ENCODE results near the gene EWSR1.
"Not testable (repeated sequence)": the region's sequence is repeated elsewhere in the genome, so short reads cannot be mapped to it uniquely, and the experiment has no call there.

EWSR1 gene, protein sequence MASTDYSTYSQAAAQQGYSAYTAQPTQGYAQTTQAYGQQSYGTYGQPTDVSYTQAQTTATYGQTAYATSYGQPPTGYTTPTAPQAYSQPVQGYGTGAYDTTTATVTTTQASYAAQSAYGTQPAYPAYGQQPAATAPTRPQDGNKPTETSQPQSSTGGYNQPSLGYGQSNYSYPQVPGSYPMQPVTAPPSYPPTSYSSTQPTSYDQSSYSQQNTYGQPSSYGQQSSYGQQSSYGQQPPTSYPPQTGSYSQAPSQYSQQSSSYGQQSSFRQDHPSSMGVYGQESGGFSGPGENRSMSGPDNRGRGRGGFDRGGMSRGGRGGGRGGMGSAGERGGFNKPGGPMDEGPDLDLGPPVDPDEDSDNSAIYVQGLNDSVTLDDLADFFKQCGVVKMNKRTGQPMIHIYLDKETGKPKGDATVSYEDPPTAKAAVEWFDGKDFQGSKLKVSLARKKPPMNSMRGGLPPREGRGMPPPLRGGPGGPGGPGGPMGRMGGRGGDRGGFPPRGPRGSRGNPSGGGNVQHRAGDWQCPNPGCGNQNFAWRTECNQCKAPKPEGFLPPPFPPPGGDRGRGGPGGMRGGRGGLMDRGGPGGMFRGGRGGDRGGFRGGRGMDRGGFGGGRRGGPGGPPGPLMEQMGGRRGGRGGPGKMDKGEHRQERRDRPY

DNA sequence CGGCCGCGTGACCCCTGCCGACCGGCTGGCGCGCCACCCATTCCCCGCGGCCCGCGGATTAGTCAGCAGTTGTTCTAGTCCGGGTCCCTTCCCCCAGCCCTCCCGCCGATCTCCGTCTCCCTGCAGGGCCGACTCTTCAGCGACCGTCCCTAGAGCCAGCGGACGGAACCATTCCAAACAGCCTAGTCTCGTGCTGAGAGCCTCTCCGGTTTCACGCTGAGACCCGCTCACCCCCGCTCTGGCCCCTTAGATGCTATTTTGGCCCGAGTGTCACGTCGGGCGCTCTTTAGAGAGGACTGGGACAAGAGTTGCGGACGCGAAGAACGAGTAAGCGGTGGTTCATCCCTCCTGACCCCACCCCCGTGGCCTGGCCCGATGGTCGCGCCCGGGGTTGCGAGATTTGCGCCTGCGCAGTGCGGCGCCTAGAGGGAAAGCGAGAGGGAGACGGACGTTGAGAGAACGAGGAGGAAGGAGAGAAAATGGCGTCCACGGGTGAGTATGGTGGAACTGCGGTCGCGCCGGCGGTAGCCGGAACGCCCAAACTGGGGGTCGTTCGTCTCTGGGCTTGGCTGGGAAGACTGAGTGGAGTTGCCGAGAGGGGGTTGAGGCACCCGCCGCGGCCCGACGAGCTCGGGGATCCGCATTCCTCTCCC is at the start of gene EWSR1, which contains the start of gene RHBDD3:
Gene EWSR1 (plus strand): TSS at position 411 of the 653 bp plus-strand sequence. CDS start 69 bp downstream, at position 480.
Gene RHBDD3 (minus strand): TSS at position 124 of the 653 bp plus-strand sequence. CDS start 2,355 bp downstream, outside the sequence.
- DNase-seq (ENCODE audit: low spot score): peak; percentile 96

DNA sequence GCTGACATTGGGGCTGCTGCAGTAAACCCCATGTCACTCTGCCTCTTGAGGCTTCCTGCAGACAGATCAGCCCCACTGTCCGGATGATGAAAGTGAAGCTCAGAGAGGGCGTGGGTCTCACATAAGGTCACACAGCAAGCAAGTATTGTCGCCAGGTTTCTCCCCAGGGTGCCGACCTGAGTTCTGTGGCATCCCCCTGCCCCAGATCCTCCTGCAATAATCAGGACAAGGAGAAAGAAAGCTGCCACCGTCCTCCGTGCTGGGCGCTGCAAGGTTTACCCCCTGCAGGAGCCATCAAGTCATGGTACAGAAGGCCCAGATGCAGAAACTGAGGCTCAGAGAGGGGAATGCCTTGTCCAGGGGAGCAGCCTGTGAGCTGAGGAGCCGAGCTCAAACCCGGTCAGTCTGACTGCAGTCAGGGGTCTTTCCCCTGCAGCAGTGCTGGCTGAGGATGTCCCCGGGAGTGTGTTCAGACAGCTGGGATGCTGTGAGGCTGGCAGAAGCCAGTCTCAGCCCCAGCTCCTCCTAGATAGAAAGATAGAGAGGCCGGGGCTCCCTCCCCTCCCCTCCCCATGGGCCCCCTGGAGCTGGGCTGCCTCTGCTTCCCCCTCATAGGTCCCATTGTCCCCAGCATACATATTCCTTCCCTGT is 49.2 kb upstream of the EWSR1 start:
- DNase-seq (ENCODE audit: low spot score): peak; percentile 22

DNA sequence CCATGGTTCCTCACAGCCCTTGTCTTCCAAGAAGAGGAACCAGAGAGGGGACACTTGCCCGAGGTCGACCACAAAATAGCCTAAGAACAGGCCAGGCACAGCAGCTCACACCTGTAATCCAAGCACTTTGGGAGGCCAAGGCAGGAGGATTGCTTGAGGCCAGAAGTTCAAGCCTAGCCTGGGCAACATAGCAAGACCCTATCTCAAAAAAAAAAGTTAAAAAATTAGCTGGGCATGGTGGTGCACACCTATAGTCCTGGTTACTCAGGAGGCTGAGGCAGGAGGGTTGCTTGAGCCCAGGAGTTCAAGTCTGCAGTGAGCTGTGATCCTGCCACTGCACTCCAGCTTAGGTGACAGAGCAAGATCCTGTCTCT is 48.7 kb upstream of the EWSR1 start:
- DNase-seq (ENCODE audit: low spot score): not testable (repeated sequence)

DNA sequence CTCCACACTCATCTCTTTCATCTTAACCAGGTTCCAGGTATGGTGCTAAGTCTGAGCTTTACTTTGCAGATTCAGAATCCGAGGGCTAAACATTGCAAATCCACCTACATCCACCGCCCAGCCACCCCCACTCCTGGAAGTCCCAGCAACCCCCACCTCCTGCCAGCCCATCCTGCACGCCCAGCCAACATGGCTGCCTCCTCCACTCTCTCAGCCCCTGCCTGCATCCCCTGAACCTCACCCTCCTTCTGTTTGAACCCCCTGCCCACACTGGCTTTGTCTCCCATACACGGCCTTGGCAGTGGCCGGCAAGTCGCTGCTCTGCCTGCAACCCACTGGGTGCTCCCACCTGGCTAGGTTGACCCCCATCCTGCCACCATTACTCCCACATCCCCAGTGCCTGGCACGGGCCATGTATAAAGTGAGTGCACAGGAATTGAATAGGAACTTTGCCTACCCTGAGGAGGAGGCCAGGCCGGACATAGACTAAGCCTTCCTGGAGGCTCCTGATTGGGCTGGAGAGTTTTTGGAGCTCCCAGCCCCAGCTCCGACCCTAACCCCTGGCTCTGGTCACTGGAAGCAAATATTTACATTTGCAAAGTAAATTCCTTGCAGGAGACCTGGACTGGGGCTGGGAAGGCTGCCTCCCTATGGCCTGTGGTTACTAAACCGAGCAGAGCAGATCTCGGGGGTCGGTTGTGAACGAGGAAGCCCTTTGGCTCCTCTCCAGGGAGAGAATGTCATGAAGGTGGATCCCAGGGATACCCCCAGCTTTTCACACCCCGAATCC is 48.0 kb upstream of the EWSR1 start:
- DNase-seq (ENCODE audit: low spot score): peak; percentile 22

DNA sequence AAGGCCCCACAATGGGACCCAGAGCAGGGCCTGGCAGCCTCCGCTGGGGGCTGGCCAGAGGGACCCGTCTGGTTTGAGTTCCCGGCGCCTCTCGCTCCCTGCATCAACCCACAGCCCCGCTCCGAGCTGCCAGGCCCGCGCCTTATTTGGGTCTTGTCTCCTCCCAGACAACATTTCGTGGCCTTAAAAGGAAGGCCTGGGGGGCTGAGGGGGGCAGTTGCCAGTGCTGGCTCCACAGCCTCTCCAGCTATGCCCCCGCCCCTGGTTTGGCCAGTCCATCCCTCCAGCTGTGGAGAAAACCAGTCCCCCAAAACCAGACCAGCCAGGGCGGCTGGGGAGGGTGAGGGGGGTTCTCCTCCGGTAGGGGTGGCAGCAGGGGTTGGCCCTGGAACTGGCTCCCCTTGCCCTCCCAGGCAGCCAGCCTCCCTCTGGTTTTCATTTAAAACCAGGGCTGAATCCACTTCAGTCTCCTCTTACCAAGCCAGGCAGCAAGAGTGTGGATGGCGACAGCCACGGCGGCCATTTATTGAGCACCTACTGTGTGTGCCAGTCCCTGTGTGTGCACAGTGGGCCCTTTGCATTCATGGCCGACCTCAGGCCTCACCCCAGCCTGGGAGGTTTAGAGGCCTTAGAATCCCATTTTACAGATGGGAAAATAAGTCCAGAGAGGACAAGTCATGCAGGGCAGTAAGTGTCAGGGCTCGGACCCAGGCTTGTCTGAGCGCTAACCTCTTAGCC is 43.8 kb upstream of the EWSR1 start:
- peak; percentile 29 for DNase-seq (ENCODE audit: low spot score)

DNA sequence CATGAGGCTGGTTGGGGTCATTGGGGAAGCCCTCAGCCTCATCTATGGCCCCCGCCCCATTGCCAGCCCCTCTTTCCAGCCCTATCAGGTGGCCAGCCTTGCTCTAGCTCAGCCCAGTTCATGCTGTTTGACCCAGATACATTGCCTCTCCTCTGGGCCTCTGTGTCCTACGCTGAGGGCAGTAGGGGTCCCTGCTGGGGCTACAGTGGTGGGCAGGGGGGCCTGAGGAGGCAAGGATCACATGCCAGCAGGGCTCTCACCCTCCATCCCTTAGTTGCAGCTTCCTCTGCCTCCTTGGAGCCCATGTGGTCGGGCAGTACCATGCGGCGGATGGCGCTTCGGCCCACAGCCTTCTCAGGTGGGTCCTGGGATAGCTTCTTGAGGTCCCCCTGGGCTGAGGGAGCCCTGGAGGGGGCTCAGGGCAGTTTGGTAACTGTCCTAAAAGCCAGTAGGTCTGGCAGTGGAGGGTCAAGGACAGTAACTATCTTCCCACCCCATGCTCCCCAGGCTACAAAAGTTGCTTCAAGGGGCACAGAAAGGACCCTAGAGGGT is 43.1 kb upstream of the EWSR1 start:
- peak; percentile 20 for DNase-seq (ENCODE audit: low spot score)

DNA sequence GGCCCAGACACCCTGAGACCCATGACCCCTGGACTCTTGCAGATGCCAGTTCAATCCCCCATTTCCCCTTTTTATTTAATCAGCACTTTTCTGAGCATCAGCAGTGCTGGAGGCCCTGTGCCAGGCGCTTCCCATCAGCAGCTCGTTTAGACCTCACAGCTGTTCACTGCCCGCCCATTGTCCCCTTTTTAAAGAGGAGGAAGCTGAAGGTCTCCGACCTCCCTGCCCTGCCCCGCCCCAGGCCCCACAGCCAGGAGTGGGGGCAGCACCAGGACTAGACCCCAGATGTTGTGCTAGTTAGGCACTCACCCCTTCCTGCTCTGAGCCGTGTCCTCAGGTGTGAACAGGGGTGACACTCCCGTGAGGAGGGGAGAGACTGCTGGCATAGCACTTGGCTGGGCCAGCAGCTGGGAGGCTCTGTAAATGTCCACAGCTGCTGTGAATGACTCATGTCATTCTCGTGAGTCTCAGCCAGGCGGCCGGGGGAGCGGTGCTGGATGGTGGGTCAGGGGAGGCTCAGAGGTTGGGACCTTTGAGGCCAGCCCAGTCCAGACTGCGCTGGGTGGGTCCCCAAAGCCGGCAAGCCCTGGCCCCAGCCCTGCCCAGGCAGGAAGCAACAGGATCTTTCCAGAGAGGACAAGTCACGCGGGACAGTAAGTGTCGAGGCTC is 42.5 kb upstream of the EWSR1 start:
- DNase-seq (ENCODE audit: low spot score): peak; percentile 22

DNA sequence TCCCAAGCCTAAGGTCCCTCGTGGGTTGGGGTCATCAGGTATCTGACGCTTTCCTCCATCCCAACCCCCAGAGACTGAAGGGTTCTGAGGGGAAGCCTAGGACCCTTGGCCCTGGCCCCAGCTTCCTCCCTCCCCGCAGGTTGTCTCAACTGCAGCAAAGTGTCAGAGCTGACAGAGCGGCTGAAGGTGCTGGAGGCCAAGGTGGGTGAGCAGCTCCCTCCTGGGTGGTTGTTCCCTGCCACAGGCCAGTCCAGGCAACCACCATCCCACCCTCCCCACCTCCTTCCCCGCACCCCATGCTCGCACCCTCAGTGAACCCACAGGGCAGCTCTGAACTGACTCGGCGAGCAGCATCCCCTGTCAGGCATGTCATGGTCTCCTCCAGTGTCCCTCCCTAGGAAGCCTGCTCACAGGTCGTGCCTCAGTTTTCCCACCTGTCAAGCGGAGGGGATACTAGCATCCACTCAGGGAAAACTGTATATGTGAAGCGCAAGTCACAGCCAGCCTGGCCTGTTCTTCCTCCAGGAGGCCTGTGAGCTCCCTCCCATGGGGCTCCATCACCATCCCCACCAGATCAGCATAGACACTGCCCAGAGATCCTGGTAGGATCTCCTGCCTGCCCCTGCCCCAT is 41.6 kb upstream of the EWSR1 start:
- DNase-seq (ENCODE audit: low spot score): peak; percentile 20

DNA sequence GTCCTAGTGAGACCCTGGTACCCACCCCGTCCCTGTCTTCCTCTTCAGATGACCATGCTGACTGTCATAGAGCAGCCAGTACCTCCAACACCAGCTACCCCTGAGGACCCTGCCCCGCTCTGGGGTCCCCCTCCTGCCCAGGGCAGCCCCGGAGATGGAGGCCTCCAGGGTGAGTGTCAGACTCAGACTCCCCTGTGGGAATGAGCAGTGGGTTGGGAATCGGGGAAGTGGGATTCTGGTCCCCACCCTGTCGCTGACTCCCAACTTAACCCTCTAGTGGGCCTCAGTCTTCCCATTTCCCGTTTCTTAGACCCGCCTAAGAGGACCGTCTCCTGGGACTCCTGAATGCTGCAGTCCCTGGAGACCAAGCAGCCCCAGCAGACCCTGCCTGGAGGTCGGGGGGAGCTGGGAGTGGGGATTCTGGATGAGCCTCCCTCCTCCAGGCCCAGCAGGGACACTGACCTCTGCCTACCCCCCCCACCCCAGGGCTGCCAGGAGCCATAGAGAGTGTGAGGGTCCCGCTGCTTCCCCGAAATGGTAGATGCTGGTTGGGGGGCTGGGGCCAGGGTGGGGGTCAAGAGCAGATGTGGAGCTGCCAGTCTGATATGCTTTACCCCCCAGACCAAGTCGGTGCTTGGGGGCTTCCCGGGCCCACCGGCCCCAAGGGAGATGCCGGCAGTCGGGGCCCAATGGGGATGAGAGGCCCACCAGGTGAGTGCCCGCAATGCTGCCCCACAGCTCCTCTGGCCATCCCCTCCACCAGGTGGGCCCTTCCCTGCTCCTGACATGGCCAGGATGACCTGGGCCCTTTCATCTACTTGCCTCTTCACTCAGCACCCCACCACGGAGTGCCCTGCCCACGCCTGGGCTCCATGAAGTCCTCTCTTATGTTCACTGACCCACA is 36.8 kb upstream of the EWSR1 start:
- DNase-seq (ENCODE audit: low spot score): peak; percentile 29

DNA sequence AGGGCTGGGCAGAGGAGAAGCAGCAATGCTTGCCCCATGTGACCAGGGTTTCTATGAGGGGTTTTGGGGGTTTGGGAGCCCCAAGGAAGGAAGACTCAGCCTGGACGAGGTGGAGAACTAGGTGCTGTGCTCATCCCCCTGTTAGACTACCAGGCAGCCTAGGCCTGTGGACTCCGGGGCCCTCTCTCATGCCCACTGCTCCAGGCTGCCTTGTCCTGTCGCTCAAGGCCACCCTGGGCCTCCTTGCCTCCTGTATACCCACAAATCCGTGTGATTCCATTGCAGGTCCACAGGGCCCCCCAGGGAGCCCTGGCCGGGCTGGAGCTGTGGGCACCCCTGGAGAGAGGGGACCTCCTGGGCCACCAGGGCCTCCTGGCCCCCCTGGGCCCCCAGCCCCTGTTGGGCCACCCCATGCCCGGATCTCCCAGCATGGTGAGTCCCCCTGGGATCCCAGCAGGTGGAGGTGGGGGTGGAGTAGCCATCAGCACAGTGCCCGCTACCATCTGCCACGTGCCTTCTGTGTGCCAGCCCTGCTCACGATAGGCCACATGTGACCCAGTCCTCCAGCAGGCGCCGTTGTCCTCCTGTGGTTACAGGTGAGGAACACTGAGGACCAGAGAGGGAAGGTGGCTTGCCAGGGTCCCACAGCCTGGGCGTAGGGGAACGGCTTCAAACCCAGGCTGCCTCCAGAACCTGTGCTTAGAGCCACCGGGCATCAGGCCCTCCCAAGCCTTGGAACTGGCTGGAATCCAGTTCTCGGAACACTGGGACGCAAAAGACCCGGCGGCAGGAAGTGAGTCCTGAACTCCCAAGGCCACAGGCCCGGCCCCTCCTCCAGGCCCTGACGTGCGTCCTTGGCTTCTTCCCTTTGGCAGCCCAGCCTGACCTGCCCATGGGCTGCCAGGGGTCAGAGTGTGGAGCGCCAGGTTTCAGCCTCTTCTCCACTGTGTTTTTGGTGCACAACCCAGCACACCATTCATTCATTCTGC is 35.8 kb upstream of the EWSR1 start:
- peak; percentile 30 for DNase-seq (ENCODE audit: low spot score)

DNA sequence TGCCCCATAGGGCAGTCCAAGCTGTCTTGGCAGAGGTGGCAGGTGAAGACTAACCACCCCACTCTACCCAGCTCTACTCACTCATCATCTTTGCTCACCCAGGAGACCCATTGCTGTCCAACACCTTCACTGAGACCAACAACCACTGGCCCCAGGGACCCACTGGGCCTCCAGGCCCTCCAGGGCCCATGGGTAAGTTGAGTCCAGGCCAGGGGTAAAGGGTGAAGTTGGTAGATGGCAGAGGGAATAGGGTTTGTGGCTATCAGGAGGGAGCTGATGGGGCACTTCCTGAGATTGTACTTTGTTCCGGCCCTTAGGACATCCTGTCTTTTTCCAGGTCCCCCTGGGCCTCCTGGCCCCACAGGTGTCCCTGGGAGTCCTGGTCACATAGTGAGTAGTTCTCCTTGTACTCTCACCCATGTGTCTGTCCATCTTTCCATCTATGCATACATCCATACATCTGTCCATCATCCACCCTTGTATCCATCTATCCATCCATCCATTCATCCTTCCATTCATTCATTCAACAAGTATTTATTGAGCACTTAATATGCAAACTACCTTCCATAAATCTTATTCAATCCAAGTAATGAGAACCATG is 34.7 kb upstream of the EWSR1 start:
- DNase-seq (ENCODE audit: low spot score): peak; percentile 24

DNA sequence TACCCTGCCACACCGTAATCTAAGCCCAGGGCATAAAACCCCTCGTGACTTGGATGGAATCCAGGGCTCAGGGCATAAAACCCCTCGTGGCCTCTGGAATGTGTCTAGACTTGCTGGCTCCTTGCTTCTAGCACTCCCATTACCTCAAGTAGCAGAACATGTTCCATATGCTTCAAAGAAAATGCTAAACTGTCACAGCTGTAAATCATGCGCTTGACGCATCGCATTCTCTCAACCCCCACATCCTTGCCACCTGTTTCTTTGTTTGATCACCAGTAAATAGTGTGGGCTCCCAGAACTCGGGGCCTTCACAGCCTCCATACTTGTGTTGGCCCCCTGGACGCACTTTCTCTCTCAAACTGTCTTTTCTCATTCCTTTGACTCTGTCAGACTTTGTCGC is 27.6 kb upstream of the EWSR1 start:
- not testable (repeated sequence) for DNase-seq (ENCODE audit: low spot score)

DNA sequence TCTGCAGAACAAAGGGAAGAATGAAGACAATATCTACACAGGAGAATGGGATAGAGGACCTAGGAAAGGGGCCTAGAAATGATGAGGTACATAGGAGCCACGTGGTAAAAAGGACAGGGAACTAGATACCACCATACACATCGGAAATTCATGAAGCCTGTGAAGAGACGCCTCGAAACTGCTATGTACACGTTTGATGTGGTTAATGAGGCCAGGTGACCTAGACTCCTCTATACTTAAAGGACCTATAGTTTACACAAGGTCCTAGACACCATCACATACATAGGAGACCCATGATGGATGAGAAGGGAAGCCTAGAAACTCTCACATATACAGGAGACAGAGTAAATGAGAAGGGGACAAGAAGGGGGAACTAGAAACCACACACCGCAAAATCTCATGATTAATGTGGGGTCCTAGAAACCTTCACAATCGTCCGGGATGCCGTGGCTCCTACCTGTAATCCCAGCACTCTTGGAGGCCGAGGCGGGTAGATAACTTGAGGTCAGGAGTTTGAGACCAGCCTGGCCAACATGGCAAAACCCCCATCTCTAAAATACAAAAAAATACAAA is 24.1 kb upstream of the EWSR1 start:
- DNase-seq (ENCODE audit: low spot score): no peak

DNA sequence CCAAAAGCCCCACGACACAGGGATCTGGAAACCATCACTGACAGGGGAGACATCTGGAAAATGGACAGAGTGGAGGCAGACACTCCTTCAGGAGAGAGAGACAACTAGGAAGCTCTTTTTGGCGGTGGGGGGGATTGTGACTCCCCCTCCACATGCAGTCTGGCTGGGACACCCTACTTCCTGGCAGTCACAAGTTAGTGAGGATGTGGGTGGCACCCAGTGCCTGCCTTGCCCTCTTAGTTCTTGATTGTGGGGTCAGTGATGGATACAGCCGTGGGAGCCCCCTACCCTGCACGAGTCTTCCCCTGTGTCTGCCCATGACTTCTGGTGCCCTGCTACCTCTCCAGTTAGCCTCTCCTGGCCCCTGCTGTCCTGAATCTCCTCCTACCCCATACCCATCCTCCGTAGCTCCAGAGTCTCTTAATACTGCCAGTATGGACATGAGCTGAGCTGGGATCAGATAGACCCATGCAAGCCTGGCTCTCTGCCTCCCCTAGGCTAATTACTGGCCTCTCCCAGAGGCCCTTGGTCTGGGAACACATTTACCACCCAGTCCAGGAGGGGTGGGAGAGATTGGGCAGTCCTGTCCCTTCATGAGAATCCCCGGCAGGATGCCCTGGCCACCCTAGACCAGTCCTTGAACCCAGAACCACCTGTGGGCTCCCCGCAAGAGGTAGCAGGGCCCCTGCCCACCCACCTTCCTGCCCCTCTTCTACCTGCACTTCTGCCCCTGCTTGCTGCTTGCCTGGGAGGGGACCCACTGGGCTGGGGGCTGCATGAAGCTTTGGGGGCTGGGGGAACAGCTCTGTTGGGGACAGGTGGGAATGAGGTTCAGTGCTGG is 23.1 kb upstream of the EWSR1 start:
- DNase-seq (ENCODE audit: low spot score): peak; percentile 34

DNA sequence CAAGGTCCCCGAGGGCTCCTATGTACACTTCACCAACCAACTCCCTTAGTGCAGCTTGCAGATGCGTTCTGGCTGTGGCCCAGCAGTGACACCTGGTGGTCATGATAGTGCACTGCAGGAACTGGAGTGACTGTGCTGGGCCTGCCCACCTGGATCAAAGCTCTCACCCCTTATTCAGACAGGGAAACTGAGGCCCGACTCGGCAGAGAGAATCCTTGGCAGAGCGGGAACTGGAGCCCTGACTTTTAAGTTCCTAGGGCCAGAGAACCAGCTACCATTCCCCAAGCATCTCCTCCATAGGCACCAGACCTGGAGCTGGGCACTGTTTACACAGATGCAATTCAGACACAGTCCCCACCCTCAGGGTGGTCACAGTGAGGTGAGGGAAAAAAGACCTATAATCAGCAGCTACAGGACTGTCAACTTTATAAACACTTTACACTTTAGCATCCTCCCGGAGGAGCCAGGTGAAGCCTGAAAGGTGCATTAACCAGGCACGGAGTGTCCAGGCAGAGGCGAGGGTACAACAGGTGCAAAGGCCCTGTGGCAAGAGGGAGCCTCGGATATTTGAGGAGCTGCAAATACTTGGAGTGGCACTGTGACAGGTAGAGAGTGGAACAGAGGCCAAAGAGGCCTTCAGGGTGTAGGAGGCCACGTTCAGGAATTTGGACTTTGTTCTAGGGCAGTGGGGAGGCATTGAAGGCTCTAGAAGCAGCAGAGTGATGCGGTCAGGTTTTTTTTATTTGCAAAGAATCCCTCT is 22.3 kb upstream of the EWSR1 start:
- peak; percentile 87 for DNase-seq (ENCODE audit: low spot score)

Data from D341Med (cell line).